Transverse colon (tissue), 4 donors: ENCODE data around the gene HOXA10. TPM values are rescaled to one million over a fixed set of nuclear protein-coding genes. Genes with fewer than 3 reads are reported as not detected.

ENCODE experiments used
- DNase-seq: peaks from one replicate; pipeline ENCODE4 v3.0.0-alpha.2; 2019
- H3K27ac ChIP-seq, 4 donors: fragments of 200-600 bp; sonication (generic); 2 replicates each; pipeline ENCODE4 v1.5.1; 2016 to 2018; ENCODE audit warnings: inconsistent platforms in 4 of 4
- H3K27me3 ChIP-seq: fragments of 200-600 bp; sonication (generic); 2 replicates; pipeline ENCODE4 v1.5.1; 2017; ENCODE audit warnings: inconsistent platforms
- H3K36me3 ChIP-seq, 4 donors: fragments of 200-600 bp; sonication (generic); 2 replicates each; pipeline ENCODE4 v1.5.1; 2017 to 2019; ENCODE audit warnings: inconsistent platforms in 4 of 4
- H3K4me1 ChIP-seq, 4 donors: fragments of 200-600 bp; sonication (generic); 2 replicates each; pipeline ENCODE4 v1.5.1; 2017 to 2020; ENCODE audit warnings: inconsistent platforms in 4 of 4
- H3K4me3 ChIP-seq, 4 donors: fragments of 200-600 bp; sonication (generic); 1 replicate in 1 of 4; 2 replicates in 3 of 4; pipeline versions ENCODE4 v1.5.1 to v1.6.1; 2017 to 2019; ENCODE audit warnings: inconsistent platforms in 4 of 4
- H3K9me3 ChIP-seq, 2 donors: fragments of 200-600 bp; sonication (generic); 2 replicates each; pipeline ENCODE4 v1.5.1; 2017 to 2019; ENCODE audit warnings: inconsistent platforms in 2 of 2
- CTCF ChIP-seq, 5 experiments: fragments of 200-600 bp in 3 of 5; fragments of 450-650 bp in 2 of 5; sonication (generic) in 3 of 5; IDR thresholded peaks; 1 replicate in 2 of 5; 2 replicates in 3 of 5; pipeline ENCODE4 v1.5.1; 2016 to 2017; ENCODE audit warnings: antibody characterized with exemption in 5 of 5, inconsistent platforms in 3 of 5, mild to moderate bottlenecking in 2 of 5, moderate library complexity in 1 of 5
- EP300 ChIP-seq: sonication (generic); formaldehyde crosslinking; IDR thresholded peaks from one replicate; pipeline ENCODE4 v1.6.1; 2017; ENCODE audit warnings: antibody characterized with exemption, low read depth
- POLR2A ChIP-seq: fragments of 450-650 bp; IDR thresholded peaks from one replicate; pipeline ENCODE4 v1.6.1; 2016; ENCODE audit warnings: antibody characterized with exemption, mild to moderate bottlenecking, moderate library complexity
- POLR2AphosphoS5 ChIP-seq, 3 donors: sonication (generic); formaldehyde crosslinking; IDR thresholded peaks; one replicate each; pipeline ENCODE4 v1.6.1; 2016; ENCODE audit warnings: antibody characterized with exemption in 3 of 3
- WGBS, 2 donors: methylation state at CpG; one replicate each; pipeline ENCODE4 v1.1.5; 2018; ENCODE audit warnings: low coverage in 1 of 2; 5-methylcytosine and 5-hydroxymethylcytosine counted together
- in situ Hi-C, 4 donors: fragments of 200-750 bp; cut with MboI; loops; one replicate each; pipeline versions ENCODE4 v1.15.0 to v1.15.1; 2017; ENCODE audit warnings: low sequenced_read_pairs in 3 of 4, low pct_ligation_motif_present in 1 of 4, low pct_unique_long_range_greater_than_20kb in 1 of 4
- intact Hi-C: fragments of 100-400 bp; cut with DNase I; formaldehyde crosslinking; loops from one replicate; pipeline ENCODE4 v1.15.1; 2023; ENCODE audit warnings: low total_unique reads
- total RNA-seq, 4 donors: library from RNA; depleted of rRNA; stranded (reverse); fragments of >200 nt; gene quantifications; one replicate each; pipeline ENCODE4 v1.1.0, GENCODE V29; 2016

HOXA10 gene
- total RNA-seq, 4 donors from 2014 or later = 19.8 to 68.9 (median 36.4) TPM

- 19 to 54% methylated on average over 7 to 42 of the region's 42 CpGs for WGBS, 2 donors
- Histone ChIP-seq H3K36me3 (no peaks in the 10 kb centered on the region), H3K27ac (peak overlapping the region; percentile 95 to 99 (median 98)), H3K27me3 (peaks cover 68% of the 10 kb centered on the region), H3K4me1 (peaks cover 16 to 57% (median 45%) of the 10 kb centered on the region in 4 donors), H3K4me3 (peak overlapping the region; percentile 8 to 73 (median 58)), H3K9me3 (no peaks in the 10 kb centered on the region)
- intact Hi-C loops = loop anchor here (5.0 to 10.0 kb wide), 3 partner anchors 725 to 983 kb away; no protein-coding TSS in a partner anchor
- peak; percentile 55 for TF ChIP-seq POLR2A
- peak in 1 of 5 experiments; percentile 30 for TF ChIP-seq CTCF (IDR thresholded peaks at IDR 0.05)
- peak; percentile 27 to 70 (median 40) for TF ChIP-seq POLR2AphosphoS5 (IDR thresholded peaks at IDR 0.05)
- TF ChIP-seq EP300 = no peak
- in situ Hi-C loops = loop anchor here in 2 of 4 donors (25.0 kb wide), 1 partner anchor 1330 kb away; no protein-coding TSS in a partner anchor
- peak; percentile 48 for DNase-seq
Measured at GRCh38 chr7:27191833-27192545, 17.9 kb upstream of the HOXA10 start.

- in situ Hi-C loops = loop anchor here in 2 of 4 donors (25.0 kb wide), 1 partner anchor 1329 kb away; no protein-coding TSS in a partner anchor
Measured at GRCh38 chr7:27191161-27191731, 17.1 kb upstream of the HOXA10 start.

GRCh38 chr7:27189997-27190748 is 16.1 kb upstream of the HOXA10 start:
- H3K27ac ChIP-seq = peak overlapping the region; percentile 95 to 99 (median 98)
- TF ChIP-seq POLR2AphosphoS5 (IDR thresholded peaks at IDR 0.05) (peak; percentile 21 to 59 (median 33)), EP300 (no peak)
- H3K9me3 ChIP-seq = no peaks in the 10 kb centered on the region
- WGBS, 2 donors = 19 to 36% methylated on average over 4 to 7 of the region's 7 CpGs
- H3K36me3 ChIP-seq = no peaks in the 10 kb centered on the region
- intact Hi-C loops (loop anchor here (5.0 to 10.0 kb wide), 4 partner anchors 727 to 985 kb away; no protein-coding TSS in a partner anchor), in situ Hi-C loops (loop anchor here in 3 of 4 donors (10.0 to 25.0 kb wide), 2 partner anchors 1328 to 1335 kb away; no protein-coding TSS in a partner anchor)
- peak overlapping the region in 2 of 4 donors; percentile 68 to 79 for H3K4me3 ChIP-seq
- peaks cover 16 to 66% (median 48%) of the 10 kb centered on the region in 4 donors for H3K4me1 ChIP-seq
- DNase-seq = peak; percentile 41
- H3K27me3 ChIP-seq = peaks cover 69% of the 10 kb centered on the region

More at GRCh38 chr7:27191161-27191731, 17.1 kb upstream of the HOXA10 start:
- peaks cover 66% of the 10 kb centered on the region for H3K27me3 ChIP-seq
- H3K36me3 ChIP-seq = no peaks in the 10 kb centered on the region
- peaks cover 16 to 64% (median 48%) of the 10 kb centered on the region in 4 donors for H3K4me1 ChIP-seq
- 41% methylated on average over 15 of the region's 15 CpGs; no CpG with 5 or more reads in 1 of the 2 donors for WGBS, 2 donors
- peak overlapping the region; percentile 95 to 99 (median 98) for H3K27ac ChIP-seq
- H3K9me3 ChIP-seq = no peaks in the 10 kb centered on the region
- DNase-seq = peak; percentile 19
- TF ChIP-seq POLR2AphosphoS5 (IDR thresholded peaks at IDR 0.05) = no peak
- no peak for TF ChIP-seq EP300
- no peak for TF ChIP-seq POLR2A
- TF ChIP-seq CTCF (IDR thresholded peaks at IDR 0.05) = no peak
- intact Hi-C loops = loop anchor here (5.0 to 10.0 kb wide), 3 partner anchors 726 to 984 kb away; no protein-coding TSS in a partner anchor
- H3K4me3 ChIP-seq = peak overlapping the region; percentile 8 to 73 (median 58)

GRCh38 chr7:27189295-27189996 is 15.3 kb upstream of the HOXA10 start:
- in situ Hi-C loops (loop anchor here in 3 of 4 donors (10.0 to 25.0 kb wide), 2 partner anchors 1327 to 1335 kb away; no protein-coding TSS in a partner anchor), intact Hi-C loops (loop anchor here (5.0 kb wide), 1 partner anchor 828 kb away; no protein-coding TSS in a partner anchor)
- WGBS, 2 donors = 12% methylated on average over 22 of the region's 22 CpGs; no CpG with 5 or more reads in 1 of the 2 donors
- Histone ChIP-seq H3K4me1 (peaks cover 16 to 66% (median 48%) of the 10 kb centered on the region in 4 donors), H3K27ac (peak overlapping the region; percentile 95 to 99 (median 98)), H3K4me3 (peak overlapping the region in 3 of 4 donors; percentile 37 to 79 (median 68)), H3K9me3 (no peaks in the 10 kb centered on the region), H3K27me3 (peaks cover 64% of the 10 kb centered on the region), H3K36me3 (no peaks in the 10 kb centered on the region)
- DNase-seq = peak; percentile 78
- TF ChIP-seq POLR2A (peak; percentile 84), POLR2AphosphoS5 (IDR thresholded peaks at IDR 0.05) (peak; percentile 63 to 88 (median 82)), CTCF (IDR thresholded peaks at IDR 0.05) (no peak), EP300 (no peak)
